HL-60/S4 treated with phorbol 12-myristate 13-acetate at 8.2 ng/mL for 4 days and 3 days (cell line): Measurements from ENCODE around the gene ATG7.

ENCODE experiments used
- in situ Hi-C: fragments of 300-500 bp; cut with MboI; formaldehyde crosslinking; loops from 2 replicates; pipeline ENCODE4 v1.15.0; 2022; ENCODE audit warnings: low sequenced_read_pairs

The ATG7 gene

GRCh38 chr3:11602886-11603527 lies 330.8 kb downstream of the ATG7 start:
- in situ Hi-C loops = no loop called here

- in situ Hi-C loops = no loop called here
These were observed 331.4 kb downstream of the ATG7 start for GRCh38 chr3:11603628-11604027.

GRCh38 chr3:11604139-11604892 lies 332.1 kb downstream of the ATG7 start:
- in situ Hi-C loops = no loop called here

GRCh38 chr3:11605398-11605797 lies 333.2 kb downstream of the ATG7 start:
- in situ Hi-C loops = no loop called here

GRCh38 chr3:11606090-11606784 lies 334.0 kb downstream of the ATG7 start:
- in situ Hi-C loops = no loop called here

DNA sequence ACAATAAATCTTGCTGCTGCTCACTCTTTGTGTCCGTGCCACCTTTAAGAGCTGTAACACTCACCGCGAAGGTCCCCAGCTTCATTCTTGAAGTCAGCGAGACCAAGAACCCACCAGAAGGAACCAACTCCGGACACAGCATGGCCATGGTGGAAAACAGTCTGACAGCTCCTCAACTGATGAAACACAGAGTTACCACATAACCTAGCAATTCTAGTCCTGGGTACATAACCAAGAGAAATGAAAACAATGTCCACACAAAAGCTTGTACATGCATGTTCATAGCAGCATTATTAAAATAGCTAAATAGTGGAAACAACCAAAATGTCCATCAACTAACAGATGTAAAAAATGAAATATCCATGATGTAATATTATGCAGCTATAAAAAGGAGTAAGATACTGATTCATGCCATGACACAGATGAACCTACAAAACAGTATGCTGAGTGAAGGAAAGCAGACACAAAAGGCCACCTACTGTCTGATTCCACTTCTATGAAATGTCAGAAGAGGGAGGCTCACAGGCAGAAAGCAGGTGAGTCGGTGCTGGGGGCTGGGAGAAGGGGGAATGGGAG lies 334.8 kb downstream of the ATG7 start:
- in situ Hi-C loops = no loop called here
